KOPT-K1 (cell line): ENCODE data around the gene DIABLO.
"Not testable (repeated sequence)": the region's sequence is repeated elsewhere in the genome, so short reads cannot be mapped to it uniquely, and the experiment has no call there.

Experiments
- H3K27ac ChIP-seq: fragments of 200-600 bp; sonication (generic); 2 replicates; pipeline ENCODE4 v1.5.1; 2016; ENCODE audit warnings: antibody characterized with exemption, mild to moderate bottlenecking, low read depth, low read length; ENCODE audit not compliant: poor library complexity, severe bottlenecking
- H3K36me3 ChIP-seq: fragments of 200-600 bp; sonication (generic); 2 replicates; pipeline ENCODE4 v1.5.1; 2017; ENCODE audit warnings: antibody characterized with exemption, mild to moderate bottlenecking, low read length, moderate library complexity; ENCODE audit not compliant: insufficient read depth
- H3K9me3 ChIP-seq: fragments of 200-600 bp; sonication (generic); 2 replicates; pipeline ENCODE4 v1.5.1; 2017; ENCODE audit warnings: antibody characterized with exemption, low read length, mild to moderate bottlenecking; ENCODE audit not compliant: insufficient read depth, poor library complexity, severe bottlenecking

Gene DIABLO

GRCh38 chr12:122225683-122226365 lies at the start of gene DIABLO:
TSS of gene DIABLO (minus strand) at chr12:122226052. CDS start at chr12:122226014, 38 bp downstream.
- Histone ChIP-seq H3K27ac (peak within 1 kb of the TSS; percentile 78), H3K36me3 (peaks cover 53% of the 10 kb centered on the region), H3K9me3 (no peaks in the 10 kb centered on the region)

- no peaks in the 10 kb centered on the region for H3K9me3 ChIP-seq
- peaks cover 49% of the 10 kb centered on the region for H3K36me3 ChIP-seq
- no peak overlapping the region for H3K27ac ChIP-seq
Observed at GRCh38 chr12:122275459-122275858, 49.6 kb upstream of the DIABLO start.

DNA sequence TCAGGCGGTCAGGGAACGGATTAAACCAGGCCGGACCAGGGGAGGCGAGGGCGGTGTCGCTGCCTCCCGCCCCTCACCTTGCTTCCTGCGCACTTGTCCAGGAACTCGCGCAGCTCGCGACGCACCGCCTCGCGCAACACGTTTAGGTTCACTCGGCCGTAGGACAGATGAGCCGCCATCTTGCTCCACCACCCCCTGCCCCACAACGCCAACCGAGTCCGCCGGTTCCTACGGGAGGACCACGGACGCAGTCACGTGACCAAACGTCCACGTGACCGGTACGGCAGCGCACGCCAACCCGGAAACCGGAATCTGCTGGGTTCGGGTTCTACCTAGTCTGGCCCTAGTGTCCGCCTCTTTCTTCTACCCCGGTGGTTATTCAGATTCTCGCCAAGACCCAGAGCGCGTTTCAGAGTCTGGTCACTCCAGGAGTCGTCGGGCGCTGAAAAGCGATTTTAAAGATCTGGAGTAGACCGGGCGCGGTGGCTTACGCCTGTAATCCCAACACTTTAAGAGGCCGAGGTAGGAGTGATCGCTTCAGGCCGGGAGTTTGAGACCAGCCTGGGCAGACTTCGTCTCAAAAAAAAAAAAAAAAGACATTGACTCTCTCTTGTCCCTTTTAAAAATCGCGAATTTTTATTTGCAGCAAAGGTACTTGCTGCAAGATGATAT lies 40.5 kb upstream of the DIABLO start, which contains the start of gene VPS33A:
Gene VPS33A (minus strand): TSS at position 265 of the 672 bp plus-strand sequence. CDS start 86 bp downstream, at position 179.
- peak within 1 kb of the TSS; percentile 67 for H3K27ac ChIP-seq
- peaks cover 27% of the 10 kb centered on the region for H3K36me3 ChIP-seq
- H3K9me3 ChIP-seq: no peaks in the 10 kb centered on the region

DNA sequence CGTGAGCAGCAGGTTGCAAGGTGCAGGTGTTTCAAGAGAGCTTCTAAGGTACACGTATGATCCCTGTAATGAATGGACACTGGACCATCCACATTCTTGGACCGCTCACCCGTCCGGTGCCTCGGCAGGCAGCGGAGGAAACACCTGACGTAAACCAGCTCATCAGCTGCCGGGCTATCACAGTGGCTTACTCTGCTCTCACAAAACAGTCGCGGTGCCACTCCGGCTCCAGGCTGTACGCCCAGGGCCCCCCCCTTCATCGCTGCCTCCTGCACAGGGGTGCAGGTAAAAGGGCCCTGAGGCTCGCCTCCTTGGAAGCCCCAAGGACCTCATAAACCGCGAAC lies 40.0 kb upstream of the DIABLO start:
- Histone ChIP-seq H3K27ac (peak overlapping the region; percentile 67), H3K36me3 (peaks cover 29% of the 10 kb centered on the region), H3K9me3 (no peaks in the 10 kb centered on the region)

GRCh38 chr12:122265476-122265875 lies 39.6 kb upstream of the DIABLO start:
- peaks cover 32% of the 10 kb centered on the region for H3K36me3 ChIP-seq
- H3K27ac ChIP-seq: peak overlapping the region; percentile 67
- H3K9me3 ChIP-seq: no peaks in the 10 kb centered on the region

GRCh38 chr12:122260735-122261134 lies 34.9 kb upstream of the DIABLO start:
- H3K36me3 ChIP-seq: peaks cover 76% of the 10 kb centered on the region

DNA sequence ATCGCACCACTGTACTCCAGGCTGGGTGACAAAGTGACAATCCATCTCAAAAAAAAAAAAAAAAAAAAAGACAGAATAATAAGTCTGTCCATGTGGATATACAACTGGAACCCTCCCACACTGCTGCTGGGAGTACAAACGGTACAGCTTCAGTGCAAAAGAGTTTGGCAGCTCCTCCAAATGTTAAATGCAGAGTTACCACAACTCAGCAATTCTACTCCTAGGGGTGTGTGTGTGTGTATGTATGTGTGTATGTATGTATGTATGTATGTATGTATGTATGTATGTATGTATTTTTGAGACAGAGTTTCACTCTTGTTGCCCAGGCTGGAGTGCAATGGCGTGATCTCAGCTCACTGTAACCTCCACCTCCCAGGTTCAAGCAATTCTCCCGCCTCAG lies 33.1 kb upstream of the DIABLO start:
- H3K36me3 ChIP-seq: peaks cover 76% of the 10 kb centered on the region

More at GRCh38 chr12:122260735-122261134, 34.9 kb upstream of the DIABLO start:
- not testable (repeated sequence) for H3K27ac ChIP-seq, H3K9me3 ChIP-seq

GRCh38 chr12:122258462-122258861 lies 32.6 kb upstream of the DIABLO start:
- not testable (repeated sequence) for H3K27ac ChIP-seq, H3K9me3 ChIP-seq
- H3K36me3 ChIP-seq: peaks cover 71% of the 10 kb centered on the region

More for the DNA sequence above, 33.1 kb upstream of the DIABLO start:
- not testable (repeated sequence) for H3K27ac ChIP-seq, H3K9me3 ChIP-seq

DNA sequence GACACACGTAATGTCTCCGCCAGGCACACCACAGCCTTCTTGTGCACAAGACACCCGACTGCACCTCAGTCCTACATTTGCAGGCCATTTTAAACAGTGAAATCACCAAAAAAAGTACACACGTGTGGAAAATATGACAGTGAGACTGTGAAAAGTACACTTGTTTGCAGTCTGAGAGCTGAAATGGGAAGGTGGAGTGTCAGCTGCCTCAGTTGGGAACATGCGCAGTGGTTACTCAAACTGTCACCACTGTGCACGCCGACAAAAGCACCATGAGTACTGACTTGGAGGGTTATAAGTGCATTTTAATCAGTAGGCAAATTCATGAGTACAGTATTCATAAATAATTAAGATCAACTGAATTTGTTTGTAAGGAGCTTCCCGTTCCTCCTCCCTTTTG lies 24.7 kb upstream of the DIABLO start:
- H3K9me3 ChIP-seq: no peaks in the 10 kb centered on the region
- H3K27ac ChIP-seq: no peak overlapping the region
- H3K36me3 ChIP-seq: peaks cover 34% of the 10 kb centered on the region

GRCh38 chr12:122250047-122250446 lies 24.2 kb upstream of the DIABLO start:
- no peak overlapping the region for H3K27ac ChIP-seq
- H3K9me3 ChIP-seq: no peaks in the 10 kb centered on the region
- peaks cover 34% of the 10 kb centered on the region for H3K36me3 ChIP-seq

DNA sequence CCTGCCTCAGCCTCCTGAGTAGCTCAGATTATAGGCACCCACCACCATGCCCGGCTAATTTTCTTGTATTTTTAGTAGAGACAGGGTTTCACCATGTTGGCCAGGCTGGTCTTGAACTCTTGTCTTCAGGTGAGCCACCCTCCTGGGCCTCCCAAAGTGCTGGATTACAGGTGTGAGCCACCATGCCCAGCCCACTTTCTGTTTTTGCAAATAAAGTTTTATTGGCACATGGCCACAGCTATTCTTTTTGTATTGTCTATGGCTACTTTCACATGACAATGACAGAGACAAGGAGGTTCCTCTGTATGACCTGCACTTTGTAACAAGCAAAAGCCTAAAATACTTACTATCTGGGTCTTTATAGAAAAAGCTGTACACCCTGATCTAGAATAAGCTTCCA lies 19.7 kb upstream of the DIABLO start:
- H3K27ac ChIP-seq: peak overlapping the region; percentile 73
- H3K9me3 ChIP-seq: no peaks in the 10 kb centered on the region
- H3K36me3 ChIP-seq: peaks cover 39% of the 10 kb centered on the region

- peaks cover 39% of the 10 kb centered on the region for H3K36me3 ChIP-seq
- no peaks in the 10 kb centered on the region for H3K9me3 ChIP-seq
- peak overlapping the region; percentile 73 for H3K27ac ChIP-seq
Observed at GRCh38 chr12:122244565-122245371, 18.9 kb upstream of the DIABLO start.

DNA sequence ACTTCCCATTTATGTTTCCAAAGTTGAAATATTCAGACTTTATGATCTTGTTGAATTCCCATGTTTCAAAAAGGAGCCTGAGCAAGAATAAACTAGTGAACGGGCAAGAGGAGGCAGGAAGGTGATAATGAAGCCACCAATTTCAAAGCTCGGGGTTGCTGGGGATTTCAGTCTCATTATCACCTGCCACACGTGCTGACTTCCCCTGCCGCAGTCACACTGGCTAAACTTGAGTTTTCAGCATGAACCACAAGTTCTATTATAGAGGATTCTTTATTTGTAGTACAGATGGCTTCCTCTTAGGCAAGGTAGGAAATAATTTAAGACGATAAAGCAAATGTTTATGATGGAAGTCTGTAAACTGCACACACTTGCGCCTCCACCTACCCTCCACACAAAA lies 18.1 kb upstream of the DIABLO start:
- H3K9me3 ChIP-seq: no peaks in the 10 kb centered on the region
- peaks cover 35% of the 10 kb centered on the region for H3K36me3 ChIP-seq
- peak overlapping the region; percentile 73 for H3K27ac ChIP-seq

DNA sequence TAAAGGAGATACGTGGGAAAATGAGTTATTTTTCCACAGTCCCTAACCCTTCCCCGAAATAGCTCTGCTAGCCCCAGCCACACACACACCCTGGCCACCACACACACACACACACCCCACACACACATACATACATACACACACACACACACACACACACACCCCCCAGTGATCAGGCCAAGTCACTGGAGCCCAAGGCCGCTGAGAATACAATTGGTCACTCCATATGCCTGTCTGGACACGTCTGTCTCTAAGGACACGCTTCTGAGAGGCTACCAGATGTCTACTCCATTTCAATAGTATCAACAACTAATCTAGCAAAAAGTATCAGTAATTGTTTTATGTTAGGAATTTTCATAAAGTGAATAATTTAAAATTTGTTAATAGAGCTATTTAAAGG lies 13.0 kb upstream of the DIABLO start:
- no peak overlapping the region for H3K27ac ChIP-seq
- no peaks in the 10 kb centered on the region for H3K9me3 ChIP-seq
- peaks cover 72% of the 10 kb centered on the region for H3K36me3 ChIP-seq

DNA sequence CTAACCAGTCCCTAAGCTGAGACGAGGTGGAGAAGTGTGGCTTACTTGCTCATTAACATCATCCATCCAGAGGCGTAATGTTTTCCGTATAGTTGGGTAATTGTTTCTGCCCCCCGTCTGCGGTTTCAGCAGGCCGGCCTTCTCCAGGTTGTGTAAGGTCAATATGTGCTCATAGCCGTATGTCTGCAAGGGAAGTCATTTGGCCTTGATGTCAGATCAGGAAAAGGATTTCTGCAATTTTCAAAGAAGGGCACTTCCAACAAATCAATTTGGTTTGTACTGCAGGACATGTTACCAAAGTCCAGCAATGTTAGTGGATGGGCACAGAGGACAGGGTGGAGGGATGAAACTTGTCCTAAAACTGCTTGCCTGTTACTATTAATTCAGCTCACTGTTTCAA lies 9.9 kb upstream of the DIABLO start:
- H3K36me3 ChIP-seq: peaks cover 92% of the 10 kb centered on the region
- H3K27ac ChIP-seq: no peak overlapping the region
- no peaks in the 10 kb centered on the region for H3K9me3 ChIP-seq
